Glutamatergic neuron (in vitro differentiated cells): ENCODE data around the gene ADAMTS1. TPM values are rescaled to one million over a fixed set of nuclear protein-coding genes. Genes with fewer than 3 reads are reported as not detected.

Experiments used
- DNase-seq: peaks from one replicate; pipeline ENCODE4 v3.0.0; 2022
- H3K27ac Mint-ChIP-seq: one replicate; pipeline ENCODE4 v1.8.0; 2020; ENCODE audit warnings: mild to moderate bottlenecking, mixed read lengths, inconsistent platforms; ENCODE audit not compliant: unreplicated experiment
- H3K27me3 Mint-ChIP-seq: one replicate; pipeline ENCODE4 v1.8.0; 2020; ENCODE audit warnings: mild to moderate bottlenecking, moderate library complexity, mixed read lengths, inconsistent platforms; ENCODE audit not compliant: unreplicated experiment
- H3K36me3 Mint-ChIP-seq: one replicate; pipeline ENCODE4 v1.8.0; 2020; ENCODE audit warnings: mild to moderate bottlenecking, mixed read lengths, inconsistent platforms; ENCODE audit not compliant: unreplicated experiment
- H3K4me1 Mint-ChIP-seq: one replicate; pipeline ENCODE4 v1.8.0; 2020; ENCODE audit warnings: mild to moderate bottlenecking, low read depth, mixed read lengths, inconsistent platforms; ENCODE audit not compliant: unreplicated experiment
- H3K4me3 Mint-ChIP-seq: one replicate; pipeline ENCODE4 v1.8.0; 2020; ENCODE audit warnings: mild to moderate bottlenecking, mixed read lengths, inconsistent platforms; ENCODE audit not compliant: unreplicated experiment
- H3K9me3 Mint-ChIP-seq: one replicate; pipeline ENCODE4 v1.8.0; 2020; ENCODE audit warnings: mild to moderate bottlenecking, moderate library complexity, mixed read lengths, inconsistent platforms; ENCODE audit not compliant: unreplicated experiment
- CTCF ChIP-seq: fragments of 200-600 bp; sonication (generic); IDR thresholded peaks from one replicate; pipeline ENCODE4 v1.5.0; 2021; ENCODE audit not compliant: partially characterized antibody, unreplicated experiment
- total RNA-seq: library from RNA; stranded (reverse); fragmentation: NEBNext Ultra II Directional; extraction: Animal tissue kit (Norgen Biotek cat#: 25700); gene quantifications from one replicate; pipeline ENCODE4 v1.2.1, GENCODE V29; 2021; ENCODE audit not compliant: unreplicated experiment

Gene ADAMTS1
- total RNA-seq, 1 donor from 2014 or later = 1.1 TPM

GRCh38 chr21:26884436-26884835 lies 39.2 kb upstream of the ADAMTS1 start:
- Mint-ChIP-seq H3K4me3 (no peak overlapping the region), H3K27ac (no peak overlapping the region), H3K36me3 (no peaks in the 10 kb centered on the region), H3K27me3 (peaks cover 1% of the 10 kb centered on the region), H3K4me1 (peaks cover 4% of the 10 kb centered on the region), H3K9me3 (no peaks in the 10 kb centered on the region)
- no peak for DNase-seq
- TF ChIP-seq CTCF = no peak

DNA sequence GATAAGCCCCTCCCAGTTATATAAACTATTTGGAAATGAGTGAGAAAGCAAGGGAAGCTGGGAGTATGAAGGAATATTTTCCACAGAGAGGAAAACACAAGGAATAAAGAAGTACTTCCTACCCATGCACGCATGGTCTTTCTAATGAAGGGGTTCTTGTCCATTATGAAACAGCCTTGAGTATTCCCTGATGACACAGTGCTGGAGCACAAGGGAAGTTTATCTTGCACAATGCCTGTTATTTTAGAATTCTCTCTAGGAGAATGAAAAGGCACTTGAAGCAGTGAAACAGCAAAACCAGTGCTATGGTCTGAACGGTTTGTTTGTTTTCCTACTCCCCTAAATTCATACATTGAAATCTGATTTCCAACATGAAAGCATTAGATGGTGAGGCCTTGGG lies 38.6 kb upstream of the ADAMTS1 start:
- Mint-ChIP-seq H3K9me3 (no peaks in the 10 kb centered on the region), H3K4me1 (peaks cover 4% of the 10 kb centered on the region), H3K4me3 (no peak overlapping the region), H3K27me3 (peaks cover 1% of the 10 kb centered on the region), H3K36me3 (no peaks in the 10 kb centered on the region), H3K27ac (no peak overlapping the region)
- DNase-seq = no peak
- no peak for TF ChIP-seq CTCF

- peak; percentile 65 for TF ChIP-seq CTCF
- DNase-seq = no peak
- no peak overlapping the region for H3K4me3 Mint-ChIP-seq
Measured at GRCh38 chr21:26881504-26882228, 36.5 kb upstream of the ADAMTS1 start.

GRCh38 chr21:26877018-26877417 lies 31.8 kb upstream of the ADAMTS1 start:
- Mint-ChIP-seq H3K36me3 (no peaks in the 10 kb centered on the region), H3K27ac (no peak overlapping the region), H3K4me1 (peaks cover 3% of the 10 kb centered on the region), H3K4me3 (no peak overlapping the region), H3K27me3 (no peaks in the 10 kb centered on the region), H3K9me3 (no peaks in the 10 kb centered on the region)
- no peak for TF ChIP-seq CTCF
- DNase-seq = no peak

More at GRCh38 chr21:26881504-26882228, 36.5 kb upstream of the ADAMTS1 start:
- Mint-ChIP-seq H3K4me1 (peaks cover 4% of the 10 kb centered on the region), H3K9me3 (no peaks in the 10 kb centered on the region), H3K27ac (no peak overlapping the region), H3K27me3 (peaks cover 1% of the 10 kb centered on the region), H3K36me3 (no peaks in the 10 kb centered on the region)

DNA sequence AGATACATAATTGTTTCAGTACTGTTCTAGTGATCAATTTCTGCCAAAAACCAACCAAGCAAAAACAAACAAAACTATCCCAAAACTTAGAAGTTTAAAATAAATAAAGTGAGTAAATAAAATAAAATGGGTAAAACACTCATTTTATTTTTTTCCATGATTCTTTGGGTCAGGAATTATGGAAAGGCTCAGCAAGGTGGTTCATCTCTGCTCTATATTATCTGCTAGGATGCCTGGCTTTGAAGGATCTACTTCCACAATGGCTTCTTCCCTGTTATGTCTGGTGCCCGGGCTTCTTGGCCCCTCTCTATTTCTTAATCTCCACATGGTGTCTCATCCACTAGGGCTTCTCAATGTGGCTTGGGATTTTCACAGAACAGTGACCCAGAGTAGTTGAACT lies 29.1 kb upstream of the ADAMTS1 start:
- no peak for DNase-seq
- no peaks in the 10 kb centered on the region for H3K36me3 Mint-ChIP-seq
- TF ChIP-seq CTCF = no peak
- no peak overlapping the region for H3K27ac Mint-ChIP-seq
- no peaks in the 10 kb centered on the region for H3K9me3 Mint-ChIP-seq
- no peaks in the 10 kb centered on the region for H3K4me1 Mint-ChIP-seq
- no peaks in the 10 kb centered on the region for H3K27me3 Mint-ChIP-seq
- no peak overlapping the region for H3K4me3 Mint-ChIP-seq
